KG1 (cell line): Measurements from ENCODE around the gene ENDOU.

Experiments used
- DNase-seq: peaks from one replicate; lab custom pipeline; 2025; lab: John Stamatoyannopoulos, UW

ENDOU gene

DNA sequence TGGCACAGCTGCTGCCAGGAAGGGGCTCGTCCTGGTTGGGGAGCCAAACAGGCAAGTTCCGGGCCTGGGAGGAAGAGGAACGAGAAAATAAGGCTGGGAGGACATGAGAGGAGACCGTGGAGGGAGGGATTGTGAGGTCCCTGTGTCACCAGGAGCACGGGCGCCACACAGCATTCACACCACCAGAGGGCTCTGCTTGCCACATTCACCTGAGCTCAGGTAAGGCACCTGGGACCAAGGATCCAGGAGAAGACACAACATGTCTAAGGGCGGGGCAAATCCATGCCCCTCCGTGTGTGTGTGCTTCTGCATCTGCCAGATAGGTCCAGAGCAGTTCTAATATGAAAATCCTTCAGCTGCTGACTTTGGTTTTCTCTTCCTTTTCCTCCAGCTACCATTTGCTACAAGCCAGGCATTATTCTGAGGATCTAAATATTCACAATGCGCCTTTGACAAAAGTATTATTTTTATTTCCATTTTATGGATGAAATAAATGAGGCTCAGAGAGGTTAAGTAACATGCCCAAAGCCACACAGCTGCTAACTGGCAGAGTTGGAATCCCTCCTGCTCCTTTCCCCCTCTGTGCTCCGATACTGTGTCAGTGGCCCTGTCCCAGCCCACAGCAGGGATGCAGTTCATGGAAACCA is 18.8 kb upstream of the ENDOU start:
- DNase-seq: no peak

- DNase-seq: no peak
These were observed 18.1 kb upstream of the ENDOU start for GRCh38 chr12:47743311-47743860.

GRCh38 chr12:47742253-47742825 is 17.0 kb upstream of the ENDOU start:
- DNase-seq: no peak

DNA sequence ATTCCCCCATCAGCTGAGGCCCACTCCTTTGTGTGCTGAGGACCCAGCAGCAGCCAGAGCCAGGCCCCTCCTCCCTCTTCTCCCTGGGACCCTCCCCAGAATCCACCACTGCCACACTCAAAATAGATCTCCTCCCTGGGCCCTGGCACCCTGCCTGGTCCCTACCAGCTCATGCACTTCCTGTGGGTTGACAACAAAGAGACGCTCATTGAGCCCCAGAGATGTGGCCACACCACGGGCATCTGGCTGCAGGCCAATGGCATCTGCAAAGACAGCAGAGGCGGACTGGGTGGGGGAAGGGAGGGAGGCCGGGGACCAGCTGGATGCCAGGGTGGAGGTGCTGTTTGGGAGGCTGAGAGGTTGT is 16.0 kb upstream of the ENDOU start:
- peak; percentile 60 for DNase-seq

GRCh38 chr12:47740606-47741339 is 15.5 kb upstream of the ENDOU start:
- no peak for DNase-seq

DNA sequence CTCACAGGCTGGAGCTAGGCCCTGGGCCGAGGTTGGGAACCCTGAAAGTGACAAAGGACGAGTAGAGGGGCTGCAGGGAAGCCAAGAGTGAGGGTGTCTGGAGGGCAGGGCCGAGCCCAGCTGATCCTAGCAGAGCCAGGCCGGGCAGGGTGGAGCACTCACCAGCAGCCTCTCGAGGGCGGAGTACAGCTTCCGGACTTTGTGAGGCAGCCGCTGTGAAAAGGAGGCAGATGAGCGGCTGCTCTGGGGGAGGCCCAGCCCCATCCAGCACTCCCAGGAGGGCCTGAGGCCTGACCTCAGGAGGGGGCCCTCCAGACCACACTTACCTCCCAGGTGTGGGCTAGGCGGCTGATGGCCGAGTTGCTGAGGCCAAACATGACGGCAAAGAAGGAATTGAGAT is 14.7 kb upstream of the ENDOU start:
- DNase-seq: no peak

GRCh38 chr12:47739297-47739696 is 14.0 kb upstream of the ENDOU start:
- DNase-seq: no peak

- DNase-seq: no peak
These were observed 12.8 kb upstream of the ENDOU start for GRCh38 chr12:47737936-47738594.

- DNase-seq: no peak
These were observed 11.8 kb upstream of the ENDOU start for GRCh38 chr12:47736877-47737676.

GRCh38 chr12:47736216-47736615 is 10.9 kb upstream of the ENDOU start:
- DNase-seq: no peak

GRCh38 chr12:47735649-47736048 is 10.4 kb upstream of the ENDOU start:
- DNase-seq: no peak

- no peak for DNase-seq
These were observed 9.6 kb upstream of the ENDOU start for GRCh38 chr12:47734725-47735480.

DNA sequence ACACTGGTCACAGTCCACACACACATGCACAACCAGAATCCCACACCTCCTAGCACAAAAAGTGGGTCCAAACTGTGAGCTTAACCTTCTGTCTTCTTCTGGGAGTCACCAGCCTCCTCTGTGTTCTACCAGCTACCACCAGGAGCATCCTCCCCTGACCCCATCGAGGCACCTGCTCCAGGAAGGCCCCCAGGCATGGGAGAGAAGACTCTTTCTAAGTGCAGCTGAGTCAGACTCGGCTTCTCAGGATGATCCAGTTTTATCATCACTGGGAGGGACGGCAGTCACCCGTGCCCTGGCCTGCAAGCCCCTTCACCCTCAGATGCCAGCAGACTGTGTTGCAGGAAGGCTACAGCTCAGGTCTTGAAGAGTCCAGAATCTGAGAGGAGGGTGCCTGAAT is 7.9 kb upstream of the ENDOU start:
- DNase-seq: no peak

- no peak for DNase-seq
These were observed 7.2 kb upstream of the ENDOU start for GRCh38 chr12:47732504-47732903.

GRCh38 chr12:47731723-47732122 is 6.4 kb upstream of the ENDOU start:
- DNase-seq: no peak

DNA sequence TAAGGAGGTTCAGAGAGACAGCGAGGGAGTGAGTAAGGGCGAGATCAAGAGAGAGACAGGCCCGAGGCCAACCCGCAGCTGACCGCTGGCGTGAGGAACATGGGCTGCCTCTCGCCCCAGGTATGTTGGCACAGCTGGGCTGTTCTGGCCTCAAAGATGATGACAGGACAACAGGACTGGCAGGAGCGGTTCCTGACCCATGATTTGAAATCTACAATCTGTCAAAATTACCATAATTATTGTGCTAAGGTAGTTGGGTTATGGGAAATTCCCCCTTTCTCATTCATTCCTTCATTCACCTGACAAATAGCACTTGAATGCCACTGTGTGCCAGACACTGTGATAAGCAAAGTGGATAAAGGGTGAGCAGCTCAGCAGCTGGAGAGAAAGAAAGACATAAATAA is 5.1 kb upstream of the ENDOU start:
- DNase-seq: no peak

DNA sequence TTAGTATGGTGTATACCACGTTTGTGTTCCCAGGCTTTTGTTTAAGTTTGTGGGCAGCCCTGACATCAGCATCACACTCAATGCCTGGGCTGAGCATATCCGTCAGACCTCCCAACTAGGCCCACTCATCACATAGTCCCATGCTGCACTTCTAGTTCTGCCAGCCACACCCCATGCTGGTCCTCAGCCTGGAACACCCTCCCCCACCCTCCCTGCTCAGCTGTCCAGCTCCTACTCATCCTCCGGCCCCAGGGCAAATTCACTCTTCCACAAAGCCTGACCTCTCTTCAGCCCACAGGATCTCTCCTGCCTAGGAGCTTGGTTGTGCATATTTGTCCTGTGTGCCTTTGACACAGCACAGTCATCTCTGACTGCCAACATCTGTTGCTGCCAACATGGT is 3.9 kb upstream of the ENDOU start:
- DNase-seq: no peak

DNA sequence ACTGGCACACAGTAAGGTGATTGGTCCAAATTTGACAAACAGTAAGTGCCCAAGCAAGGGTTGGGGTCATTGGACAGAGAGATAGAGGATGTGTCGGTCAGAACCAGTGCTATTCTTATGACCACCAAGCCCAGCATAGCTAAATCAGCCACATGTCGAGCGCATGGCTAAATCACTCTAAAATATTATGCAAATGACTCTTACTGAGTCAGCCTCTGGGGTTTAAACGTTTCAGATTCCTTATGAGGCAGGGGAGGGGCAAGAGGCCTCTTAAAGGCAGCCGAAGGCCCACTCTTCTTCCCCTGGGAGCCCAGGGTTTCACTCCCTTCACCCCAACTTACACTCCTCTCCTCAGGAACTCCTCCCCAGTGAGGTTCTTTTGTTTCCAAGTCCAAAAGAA is 603 bp upstream of the ENDOU start:
- no peak for DNase-seq

DNA sequence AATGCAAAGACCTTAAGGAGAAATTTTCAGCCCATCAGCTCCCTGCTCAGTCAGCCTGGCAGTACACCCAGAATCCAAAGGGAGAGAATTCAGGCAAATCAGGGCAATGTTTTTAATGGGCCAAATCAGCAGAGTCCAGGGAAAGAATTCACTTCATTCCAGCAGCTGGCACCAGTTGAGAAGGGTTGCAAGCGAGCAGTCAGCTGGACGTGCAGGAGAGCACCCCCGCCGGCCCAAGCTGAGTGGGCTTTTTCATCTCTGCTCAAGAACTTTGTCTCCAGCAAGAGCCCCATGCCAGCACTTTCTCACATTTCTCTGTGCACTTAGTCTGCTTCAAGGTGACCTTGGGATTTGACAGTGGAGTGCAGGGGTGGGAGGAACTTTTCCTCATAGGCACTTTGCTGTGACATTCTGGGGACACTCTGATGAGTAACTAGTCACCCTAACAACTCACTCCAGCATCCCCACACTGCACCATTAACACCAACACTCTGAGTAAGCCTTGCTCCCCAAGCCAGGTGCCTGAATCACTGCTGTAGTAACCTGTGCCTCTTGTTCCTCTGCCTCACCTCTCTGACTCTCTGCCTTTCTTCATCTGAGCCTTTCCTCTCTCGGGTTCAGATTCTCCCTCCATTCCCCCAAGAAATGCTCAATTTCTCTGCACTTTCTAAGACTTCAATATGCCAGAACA is 2.2 kb downstream of the ENDOU start:
- no peak for DNase-seq

DNA sequence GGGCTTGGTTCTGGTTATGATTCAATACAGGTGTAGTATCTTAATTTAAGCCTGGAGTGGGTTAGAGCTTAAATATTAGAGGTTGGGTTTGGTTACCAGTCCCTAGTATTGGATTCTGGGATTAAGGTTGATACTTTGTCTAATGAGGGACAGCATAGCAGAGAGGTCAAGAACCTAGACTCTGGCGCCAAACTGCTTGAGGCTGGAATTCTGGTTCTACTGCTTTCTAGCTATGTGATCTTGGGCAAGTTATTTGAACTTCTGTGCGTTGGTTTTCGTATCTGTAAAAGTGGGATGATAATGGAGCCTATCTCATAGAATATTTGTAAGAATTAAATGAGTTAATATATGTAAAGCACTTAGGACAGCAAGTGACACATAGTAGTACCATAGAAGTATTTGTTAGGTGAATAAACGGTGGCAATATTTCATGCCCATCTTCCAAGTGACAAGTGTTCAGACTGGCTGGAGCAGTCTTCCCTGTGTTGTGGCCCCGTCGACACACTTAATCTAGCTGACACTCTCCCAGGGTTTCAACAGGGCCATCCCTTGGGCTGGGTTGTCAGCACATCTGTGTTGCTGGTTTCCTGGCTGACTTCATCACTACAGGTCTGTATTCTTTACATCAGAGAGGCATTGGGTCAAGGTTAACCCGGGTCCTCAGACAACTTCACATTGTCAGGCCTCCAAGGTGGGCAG is 3.0 kb downstream of the ENDOU start:
- no peak for DNase-seq
